Cardiac fibroblast (primary cell): ENCODE results near the gene B3GNT7.
A peak's percentile ranks its signal among the peaks of the same experiment; 100 is the strongest.

Experiments
- DNase-seq, 2 donors: peaks; one replicate each; pipeline versions ENCODE4 v3.0.0 to v3.0.0-alpha.2; 2010; ENCODE audit warnings: low read depth in 2 of 2
- H3K4me3 ChIP-seq, 2 donors: replicated peaks in 1 of 2; 1 replicate in 1 of 2; 2 replicates in 1 of 2; pipeline ENCODE4 v1.5.1; 2011; ENCODE audit warnings: low read depth in 2 of 2, low read length in 2 of 2, mild to moderate bottlenecking in 2 of 2, moderate library complexity in 1 of 2
- CTCF ChIP-seq: IDR thresholded peaks from one replicate; pipeline ENCODE4 v1.5.1; 2011; ENCODE audit warnings: low read depth, mild to moderate bottlenecking, low read length, inconsistent platforms

The B3GNT7 gene

DNA sequence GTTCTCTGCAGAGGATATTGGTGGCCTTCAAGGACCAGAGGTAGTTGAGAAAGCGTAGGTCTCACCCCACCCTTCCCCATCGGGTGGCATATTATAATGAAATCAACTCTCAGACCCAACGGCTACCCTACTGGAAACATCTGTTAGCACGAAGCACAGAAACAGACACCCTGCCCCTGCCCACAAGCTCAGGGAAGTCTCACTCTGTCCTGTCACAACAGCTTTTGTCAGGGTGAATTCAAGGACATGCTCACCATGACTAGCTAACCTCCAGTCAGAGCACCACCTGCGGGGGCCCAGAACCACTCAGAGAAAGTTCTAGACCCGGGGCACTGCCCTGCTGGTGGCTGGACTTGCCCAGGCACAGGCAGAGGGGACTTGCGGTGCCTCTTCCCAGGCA, 3.5 kb upstream of the B3GNT7 start:
- TF ChIP-seq CTCF, result no peak
- no peak for DNase-seq
- H3K4me3 ChIP-seq, result no peak overlapping the region

- no peak for TF ChIP-seq CTCF
- no peak overlapping the region for H3K4me3 ChIP-seq
- no peak for DNase-seq
These were observed 2.9 kb upstream of the B3GNT7 start for GRCh38 chr2:231392431-231393148.

DNA sequence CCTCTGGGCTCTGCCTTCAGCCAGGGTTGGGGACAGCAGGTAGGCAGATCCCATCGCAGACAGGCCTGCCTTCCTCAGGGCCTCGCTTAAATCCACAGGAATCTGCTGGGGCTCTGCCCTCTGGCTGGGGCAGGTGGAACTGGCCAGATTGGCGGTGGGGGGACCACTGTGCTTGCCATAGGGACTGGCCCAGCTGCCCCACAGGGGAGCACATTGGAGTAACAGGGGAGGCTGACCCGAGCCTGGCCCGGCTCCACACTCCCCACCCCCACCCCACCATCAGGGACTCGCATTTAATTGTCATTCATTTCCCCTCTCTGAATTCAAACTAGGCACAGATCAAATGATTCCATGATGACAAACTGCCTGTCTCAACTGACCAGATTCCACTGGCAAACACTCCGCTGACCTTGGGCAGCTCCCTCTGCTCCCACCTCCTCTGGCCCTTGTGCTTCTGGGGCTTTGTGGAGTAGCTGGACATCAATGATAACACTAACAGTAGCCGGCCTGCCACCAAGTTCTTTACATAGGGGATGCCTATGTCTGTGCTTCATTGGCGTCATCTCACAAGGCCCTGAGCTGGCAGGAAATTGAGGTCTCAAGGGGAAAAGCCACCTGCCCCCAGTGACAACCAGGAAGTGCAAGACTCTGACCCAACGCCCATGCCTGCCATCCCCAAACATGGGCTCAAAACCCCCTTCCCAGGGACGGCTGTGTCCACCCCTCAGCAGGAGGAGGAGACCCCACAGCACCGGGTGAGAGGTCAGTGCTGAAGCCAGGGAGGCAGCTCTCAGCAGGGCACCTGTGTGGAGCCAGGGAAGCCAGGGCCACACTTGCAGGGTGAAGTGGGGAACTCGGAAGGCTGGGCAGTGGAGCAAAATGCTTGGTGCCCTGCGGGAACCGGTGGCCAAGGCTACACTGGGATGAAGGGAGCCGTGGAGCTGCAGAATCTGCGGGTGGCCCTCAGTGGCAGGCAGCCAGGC, 2.1 kb upstream of the B3GNT7 start:
- H3K4me3 ChIP-seq, result no peak overlapping the region
- peak; percentile 19 for TF ChIP-seq CTCF
- no peak for DNase-seq

GRCh38 chr2:231394211-231395141, 1.0 kb upstream of the B3GNT7 start:
- H3K4me3 ChIP-seq, result no peak overlapping the region
- DNase-seq, result no peak
- peak; percentile 18 for TF ChIP-seq CTCF

DNA sequence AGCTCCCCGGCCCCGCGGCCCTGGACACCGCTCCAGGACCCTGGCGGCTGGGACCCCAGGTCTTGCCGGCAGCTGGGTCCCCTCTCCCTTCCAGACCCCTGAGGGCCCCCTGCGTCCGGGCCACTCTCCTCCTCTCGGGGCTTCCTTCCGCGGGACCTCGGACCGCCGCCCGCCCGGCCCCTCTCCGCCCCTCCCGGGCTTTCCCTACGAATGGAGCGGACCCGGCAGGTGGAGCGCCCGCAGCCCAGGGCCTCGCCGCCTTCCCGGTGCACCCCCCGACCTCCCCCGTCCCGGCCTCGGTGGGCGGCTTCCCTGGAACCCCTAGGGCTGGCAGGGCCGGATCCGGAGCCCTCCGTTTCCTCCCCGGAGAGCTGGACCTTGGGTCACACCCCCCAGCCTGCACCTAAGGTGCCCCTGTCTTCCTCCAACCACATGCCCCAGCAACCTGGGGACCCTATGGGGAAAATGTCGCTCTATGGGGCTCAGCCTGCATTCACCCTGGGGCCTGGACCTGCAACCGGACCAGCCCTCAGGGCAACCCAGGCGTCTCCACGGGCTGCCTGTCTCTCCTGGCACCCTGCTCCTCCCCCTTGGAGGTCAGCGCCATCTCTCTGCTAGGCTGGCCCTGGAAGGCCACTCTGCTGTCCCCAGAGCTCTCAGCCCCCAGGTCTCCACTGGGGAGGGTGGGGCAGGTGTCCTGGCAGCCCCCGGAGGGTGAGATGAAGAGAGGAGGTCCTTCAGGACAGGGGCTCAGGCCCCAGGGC, 730 bp downstream of the B3GNT7 start:
- no peak for TF ChIP-seq CTCF
- peak overlapping the region in 1 of 2 donors; percentile 3 for H3K4me3 ChIP-seq
- DNase-seq, result no peak
